ENCODE results near the gene FAM83E. TPM values are rescaled to one million over a fixed set of nuclear protein-coding genes. Genes with fewer than 3 reads are reported as not detected.
A peak's percentile ranks its signal among the peaks of the same experiment; 100 is the strongest.
"Not testable (repeated sequence)": the region's sequence is repeated elsewhere in the genome, so short reads cannot be mapped to it uniquely, and the experiment has no call there.

The FAM83E gene
- total RNA-seq: 1 to 10 TPM; 1.7 to 2.3 TPM

DNA sequence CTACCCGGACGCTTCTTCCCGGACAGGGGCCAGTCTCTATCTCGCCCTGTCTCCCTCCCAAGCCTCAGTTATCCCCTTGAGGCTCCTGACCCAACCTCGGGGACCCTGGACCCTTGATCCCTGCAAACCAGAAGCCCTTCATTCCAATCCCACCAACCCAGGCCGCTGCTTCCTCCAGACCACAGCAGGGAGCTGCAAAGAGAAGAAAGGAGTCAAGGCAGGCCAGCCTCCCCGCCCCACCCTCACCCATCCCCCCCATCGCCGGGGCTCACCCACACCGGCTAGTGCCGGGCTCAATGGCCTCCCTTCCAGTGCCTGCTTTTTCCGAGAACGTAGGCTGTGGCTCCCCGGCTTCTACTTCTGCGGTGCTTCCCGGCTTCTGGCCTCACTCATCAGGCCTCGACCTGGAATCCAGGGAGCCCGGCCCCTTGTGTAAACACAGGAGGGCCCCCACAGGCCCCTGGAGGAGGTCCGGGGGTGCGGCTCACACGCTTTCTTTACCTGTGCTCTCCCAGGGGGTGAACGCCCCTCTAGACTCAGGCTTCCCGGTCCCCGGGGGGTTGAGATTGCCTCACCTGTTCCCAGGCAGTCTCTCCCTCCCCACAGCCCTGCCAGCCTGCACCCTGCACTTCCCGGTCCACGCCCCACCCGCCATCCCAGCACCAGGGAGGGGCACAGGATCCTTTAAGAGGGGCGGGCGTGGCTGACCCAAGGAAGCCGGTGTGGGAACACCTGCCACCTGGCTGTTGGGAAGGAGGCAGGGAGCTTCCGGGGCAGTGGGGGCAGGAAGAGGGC lies at the start of gene FAM83E:
FAM83E (minus strand) TSS at position 641 of the 795 bp plus-strand sequence. CDS start 1,704 bp downstream, outside the sequence.
- ChIA-PET POLR2A (no interaction called here), CTCF (no interaction called here)
- H3K27ac Mint-ChIP-seq: peak within 1 kb of the TSS; percentile 10
- peaks cover 21% of the 10 kb centered on the region for H3K4me1 Mint-ChIP-seq (ENCODE audit: low read depth)
- no peak for DNase-seq
- ATAC-seq: no peak
- no peaks in the 10 kb centered on the region for H3K9me3 Mint-ChIP-seq (ENCODE audit: insufficient read depth)
- peak within 1 kb of the TSS; percentile 8 for H3K4me3 Mint-ChIP-seq
- H3K27me3 Mint-ChIP-seq (ENCODE audit: low read depth): no peaks in the 10 kb centered on the region
- peaks cover 48% of the 10 kb centered on the region for H3K36me3 Mint-ChIP-seq (ENCODE audit: low read depth)

GRCh38 chr19:48664476-48664875 lies 49.6 kb upstream of the FAM83E start:
- Mint-ChIP-seq H3K27ac (no peak overlapping the region), H3K4me3 (no peak overlapping the region), H3K9me3 (ENCODE audit: insufficient read depth) (no peaks in the 10 kb centered on the region), H3K4me1 (ENCODE audit: low read depth) (peaks cover 8% of the 10 kb centered on the region), H3K27me3 (ENCODE audit: low read depth) (no peaks in the 10 kb centered on the region), H3K36me3 (ENCODE audit: low read depth) (no peaks in the 10 kb centered on the region)
- DNase-seq (no peak), ATAC-seq (no peak)
- POLR2A ChIA-PET: no interaction called here
- CTCF ChIA-PET: interaction anchor here (0.9 kb wide), 1 partner anchor 13 kb away, joined by 3 read pairs; no protein-coding TSS in a partner anchor

DNA sequence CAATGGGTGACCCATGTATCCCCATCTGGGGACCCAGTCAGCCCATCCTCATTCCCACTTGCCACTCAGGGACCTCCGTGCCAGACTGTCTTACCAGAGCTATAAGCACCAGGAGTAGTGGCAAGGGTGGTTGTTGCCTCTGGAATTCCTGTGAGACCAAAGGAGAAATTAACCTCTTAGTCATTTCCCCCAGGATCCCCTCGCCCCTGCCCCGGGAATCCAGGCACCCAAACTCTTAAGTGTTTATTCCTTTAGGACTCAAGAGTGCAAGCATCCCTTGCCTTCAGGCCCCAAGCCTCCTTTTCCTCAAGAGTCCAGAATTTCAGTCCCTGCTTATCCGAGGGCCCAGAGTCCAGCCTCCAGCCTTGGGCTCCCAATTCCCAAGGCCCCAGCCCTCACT lies 48.8 kb upstream of the FAM83E start:
- no peak overlapping the region for H3K4me3 Mint-ChIP-seq
- ATAC-seq (no peak), DNase-seq (no peak)
- H3K27me3 Mint-ChIP-seq (ENCODE audit: low read depth): peaks cover 3% of the 10 kb centered on the region
- POLR2A ChIA-PET: no interaction called here
- no peaks in the 10 kb centered on the region for H3K9me3 Mint-ChIP-seq (ENCODE audit: insufficient read depth)
- H3K27ac Mint-ChIP-seq: no peak overlapping the region
- CTCF ChIA-PET: no interaction called here
- no peaks in the 10 kb centered on the region for H3K36me3 Mint-ChIP-seq (ENCODE audit: low read depth)
- H3K4me1 Mint-ChIP-seq (ENCODE audit: low read depth): peaks cover 10% of the 10 kb centered on the region

DNA sequence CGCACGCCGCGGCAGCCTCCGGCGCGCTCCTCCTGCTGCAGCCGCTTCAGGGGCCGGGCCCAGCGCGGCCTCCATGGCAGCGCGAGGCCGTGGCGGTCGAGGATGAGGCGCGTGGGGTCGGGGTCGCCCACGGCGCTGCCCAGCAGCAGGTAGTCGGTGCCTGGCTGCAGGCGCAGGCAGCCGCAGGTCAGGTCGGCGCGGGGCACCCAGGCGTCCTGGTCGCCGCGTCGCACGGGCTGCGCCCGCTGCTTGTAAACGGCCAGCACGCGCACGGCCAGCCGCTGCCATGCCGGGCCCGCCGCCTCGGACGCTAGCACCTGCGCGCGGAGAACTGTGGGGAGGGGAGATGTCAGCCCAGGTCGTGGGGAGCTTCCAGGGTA lies 46.8 kb upstream of the FAM83E start:
- POLR2A ChIA-PET: no interaction called here
- no peak for ATAC-seq
- no peak overlapping the region for H3K4me3 Mint-ChIP-seq
- no peak overlapping the region for H3K27ac Mint-ChIP-seq
- CTCF ChIA-PET: interaction anchor here (1.3 kb wide), 1 partner anchor 13 kb away, joined by 4 read pairs; no protein-coding TSS in a partner anchor
- no peaks in the 10 kb centered on the region for H3K9me3 Mint-ChIP-seq (ENCODE audit: insufficient read depth)
- H3K36me3 Mint-ChIP-seq (ENCODE audit: low read depth): no peaks in the 10 kb centered on the region
- DNase-seq: no peak
- peaks cover 10% of the 10 kb centered on the region for H3K27me3 Mint-ChIP-seq (ENCODE audit: low read depth)
- peaks cover 10% of the 10 kb centered on the region for H3K4me1 Mint-ChIP-seq (ENCODE audit: low read depth)

DNA sequence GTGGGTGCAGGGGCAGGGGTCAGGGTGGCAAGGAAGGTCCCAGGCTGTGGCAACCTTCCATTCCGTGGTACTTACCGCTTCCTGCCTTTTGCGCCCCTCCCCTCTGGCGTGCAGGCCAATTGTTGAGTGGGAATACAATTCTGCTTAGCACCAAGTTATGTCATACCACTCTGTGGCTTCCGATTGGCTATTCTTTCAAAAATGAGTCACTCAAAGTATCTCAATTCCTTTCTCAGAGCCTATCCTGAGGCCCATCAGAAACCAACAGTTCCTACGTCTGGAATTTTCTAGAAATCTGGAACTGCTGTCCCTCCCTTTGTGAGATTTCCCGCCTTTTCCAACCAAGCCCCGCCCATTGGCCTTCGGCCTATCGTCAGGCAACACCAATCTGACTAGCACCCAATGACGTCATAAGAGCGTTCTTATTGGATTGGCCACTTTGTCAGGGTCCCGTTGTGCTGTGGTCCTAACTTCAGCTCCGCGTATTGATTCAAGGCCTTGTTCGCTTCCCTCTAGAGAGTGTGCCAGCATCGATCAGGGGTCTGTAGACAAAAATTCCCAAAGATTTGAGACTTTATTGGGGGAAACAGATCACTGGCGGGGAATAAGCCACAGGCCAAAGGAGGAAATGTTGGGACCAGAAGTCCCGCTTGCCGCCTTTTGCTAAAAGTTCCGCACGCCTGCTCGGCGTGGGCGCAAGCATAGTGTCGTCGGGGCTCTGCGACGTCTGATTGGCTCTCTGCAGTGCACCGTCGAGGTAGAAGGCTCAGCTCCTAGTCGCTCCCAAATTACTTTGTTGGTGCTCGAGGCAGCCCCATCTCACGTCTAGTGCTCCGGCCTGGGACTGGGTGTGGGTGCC lies 46.2 kb upstream of the FAM83E start:
- CTCF ChIA-PET: interaction anchor here (1.3 kb wide), 1 partner anchor 13 kb away, joined by 4 read pairs; no protein-coding TSS in a partner anchor
- ATAC-seq: peak; percentile 95
- POLR2A ChIA-PET: no interaction called here

DNA sequence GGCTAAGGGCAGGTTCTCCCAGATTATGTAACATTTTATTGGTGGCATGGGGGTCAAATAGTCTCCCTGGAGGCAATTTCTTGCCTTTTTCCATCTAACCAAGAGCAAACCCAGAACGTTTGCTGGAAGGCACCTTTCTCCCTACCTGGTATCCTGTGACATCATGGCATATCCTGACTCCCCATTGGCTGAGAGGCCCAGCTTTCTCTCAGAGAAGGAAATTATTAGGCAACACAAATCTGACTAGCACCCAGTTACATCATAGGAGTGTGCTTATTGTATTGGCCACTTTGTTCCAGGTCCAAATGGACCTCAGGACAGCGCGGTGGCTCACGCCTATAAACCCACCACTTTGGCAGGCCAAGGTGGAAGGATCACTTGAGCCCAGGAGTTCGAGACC lies 44.9 kb upstream of the FAM83E start:
- ATAC-seq (no peak), DNase-seq (no peak)
- Mint-ChIP-seq H3K36me3 (ENCODE audit: low read depth) (no peaks in the 10 kb centered on the region), H3K4me1 (ENCODE audit: low read depth) (peaks cover 10% of the 10 kb centered on the region), H3K27me3 (ENCODE audit: low read depth) (peaks cover 11% of the 10 kb centered on the region), H3K9me3 (ENCODE audit: insufficient read depth) (no peaks in the 10 kb centered on the region), H3K27ac (no peak overlapping the region), H3K4me3 (no peak overlapping the region)
- ChIA-PET POLR2A (interaction anchor here (0.9 kb wide), 1 partner anchor 9 kb away, joined by 3 read pairs; no protein-coding TSS in a partner anchor), CTCF (interaction anchor here (0.9 to 1.6 kb wide), 2 partner anchors 14 kb away, joined by 3 to 6 read pairs; partner anchors contain the start of gene CA11)

More for the DNA sequence above, 46.2 kb upstream of the FAM83E start:
- Mint-ChIP-seq H3K9me3 (ENCODE audit: insufficient read depth) (no peaks in the 10 kb centered on the region), H3K36me3 (ENCODE audit: low read depth) (no peaks in the 10 kb centered on the region), H3K4me3 (peak overlapping the region; percentile 44), H3K4me1 (ENCODE audit: low read depth) (peaks cover 10% of the 10 kb centered on the region), H3K27ac (peak overlapping the region; percentile 93), H3K27me3 (ENCODE audit: low read depth) (peaks cover 11% of the 10 kb centered on the region)
- DNase-seq: peak; percentile 90

- Mint-ChIP-seq H3K9me3 (ENCODE audit: insufficient read depth) (no peaks in the 10 kb centered on the region), H3K27me3 (ENCODE audit: low read depth) (peaks cover 11% of the 10 kb centered on the region), H3K4me3 (no peak overlapping the region), H3K4me1 (ENCODE audit: low read depth) (peaks cover 12% of the 10 kb centered on the region), H3K27ac (no peak overlapping the region), H3K36me3 (ENCODE audit: low read depth) (no peaks in the 10 kb centered on the region)
- POLR2A ChIA-PET: no interaction called here
- no peak for DNase-seq
- ATAC-seq: no peak
- CTCF ChIA-PET: no interaction called here
Observed at GRCh38 chr19:48658483-48658882, 43.6 kb upstream of the FAM83E start.

DNA sequence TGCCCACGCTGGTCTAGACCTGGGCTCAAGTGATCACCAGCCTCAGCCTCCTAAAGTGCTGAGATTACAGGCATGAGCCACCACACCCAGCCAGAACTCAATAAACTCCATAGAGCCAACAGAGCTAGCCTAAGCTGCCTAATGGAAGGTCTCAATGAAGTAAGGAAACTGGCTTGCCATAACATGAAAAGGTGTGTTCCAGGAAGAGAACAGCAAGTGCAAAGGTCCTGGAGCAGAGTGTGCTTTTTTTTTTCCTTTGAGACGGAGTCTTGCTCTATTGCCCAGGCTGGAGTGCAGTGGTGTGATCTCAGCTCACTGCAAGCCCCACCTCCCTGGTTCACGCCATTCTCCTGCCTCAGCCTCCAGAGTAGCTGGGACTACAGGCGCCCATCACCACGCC lies 43.0 kb upstream of the FAM83E start:
- DNase-seq; H3K4me3 Mint-ChIP-seq; POLR2A ChIA-PET; H3K9me3 Mint-ChIP-seq (ENCODE audit: insufficient read depth); CTCF ChIA-PET; ATAC-seq; H3K36me3 Mint-ChIP-seq (ENCODE audit: low read depth); H3K27ac Mint-ChIP-seq: not testable (repeated sequence)
- Mint-ChIP-seq H3K4me1 (ENCODE audit: low read depth) (peaks cover 14% of the 10 kb centered on the region), H3K27me3 (ENCODE audit: low read depth) (peaks cover 11% of the 10 kb centered on the region)

DNA sequence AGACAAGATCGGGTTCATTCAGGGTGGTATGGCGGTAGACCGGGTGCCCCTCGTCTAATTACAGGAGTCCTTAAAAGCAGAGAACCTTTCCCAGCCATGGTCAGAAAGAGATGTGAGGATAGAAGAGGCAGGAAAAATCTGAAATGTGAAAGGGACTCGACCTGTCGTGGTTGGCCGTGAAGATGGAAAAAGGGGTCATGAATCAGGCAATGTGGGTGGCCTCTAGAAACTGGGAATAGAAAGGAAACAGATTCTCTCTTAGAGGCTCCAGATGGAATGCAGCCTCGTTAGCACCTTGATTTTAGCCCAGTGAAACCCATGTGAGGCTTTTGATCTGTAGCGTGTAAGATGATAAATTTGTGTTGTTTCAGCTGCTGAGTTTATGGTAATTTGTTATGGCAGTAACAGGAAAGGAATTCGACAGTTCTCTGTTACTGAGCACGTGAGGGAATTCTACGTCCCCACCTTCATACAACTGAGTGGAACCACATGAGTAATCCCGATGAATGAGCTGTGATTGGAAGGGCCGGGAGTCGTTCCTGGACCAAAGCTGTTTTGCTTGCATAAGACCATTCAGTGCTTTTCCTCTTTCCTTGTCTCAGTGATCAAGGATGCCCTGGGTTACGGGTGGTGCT lies 42.1 kb upstream of the FAM83E start:
- H3K27me3 Mint-ChIP-seq (ENCODE audit: low read depth): peaks cover 11% of the 10 kb centered on the region
- no peak overlapping the region for H3K4me3 Mint-ChIP-seq
- H3K4me1 Mint-ChIP-seq (ENCODE audit: low read depth): peaks cover 17% of the 10 kb centered on the region
- no peak overlapping the region for H3K27ac Mint-ChIP-seq
- H3K36me3 Mint-ChIP-seq (ENCODE audit: low read depth): no peaks in the 10 kb centered on the region
- DNase-seq (no peak), ATAC-seq (no peak)
- H3K9me3 Mint-ChIP-seq (ENCODE audit: insufficient read depth): no peaks in the 10 kb centered on the region
- CTCF ChIA-PET: no interaction called here
- POLR2A ChIA-PET: no interaction called here

DNA sequence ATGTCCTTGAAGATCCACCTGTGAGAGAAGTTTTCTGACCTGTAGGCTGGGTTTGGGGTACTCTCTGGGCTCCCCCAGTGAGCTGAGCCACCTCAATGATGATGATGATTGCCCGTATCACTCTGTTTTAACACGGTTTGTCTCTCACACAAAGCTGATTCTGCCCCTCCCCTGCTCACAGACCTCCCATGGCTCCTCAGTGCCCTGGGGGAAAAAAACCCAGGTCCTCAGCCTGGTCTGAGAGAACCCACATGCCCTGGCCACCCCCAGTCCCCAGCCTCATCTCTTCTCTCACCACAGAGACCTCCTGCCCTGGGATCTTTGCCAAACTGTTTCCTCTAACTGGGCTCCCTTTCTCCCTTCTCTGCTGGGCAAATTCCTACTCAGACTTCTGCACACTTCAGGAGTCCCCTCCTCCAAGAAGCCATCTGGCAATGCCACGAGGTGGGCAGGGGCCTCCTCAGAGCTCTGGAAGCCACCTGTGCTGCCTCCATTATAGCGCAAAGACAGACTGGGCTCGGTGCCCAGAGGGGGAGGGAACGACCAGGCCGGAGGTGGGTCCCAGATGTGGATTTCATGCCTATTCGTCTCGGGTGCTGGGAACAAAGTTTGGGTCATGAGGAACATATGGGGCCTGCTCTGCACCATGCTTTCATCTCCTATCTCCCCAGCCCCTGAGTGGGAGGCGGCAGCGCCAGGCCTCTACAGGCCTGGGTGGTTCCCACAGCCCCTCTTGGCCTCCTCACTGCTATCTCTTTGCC lies 39.6 kb upstream of the FAM83E start:
- POLR2A ChIA-PET: no interaction called here
- DNase-seq: no peak
- Mint-ChIP-seq H3K36me3 (ENCODE audit: low read depth) (no peaks in the 10 kb centered on the region), H3K27me3 (ENCODE audit: low read depth) (peaks cover 11% of the 10 kb centered on the region), H3K27ac (no peak overlapping the region), H3K9me3 (ENCODE audit: insufficient read depth) (no peaks in the 10 kb centered on the region), H3K4me3 (no peak overlapping the region), H3K4me1 (ENCODE audit: low read depth) (peaks cover 18% of the 10 kb centered on the region)
- no peak for ATAC-seq
- CTCF ChIA-PET: interaction anchor here (1.9 kb wide), 1 partner anchor 263 kb away, joined by 5 read pairs; the partner anchor contains the start of gene KDELR1

- peaks cover under 1% of the 10 kb centered on the region for H3K27me3 Mint-ChIP-seq (ENCODE audit: low read depth)
- DNase-seq (no peak), ATAC-seq (no peak)
- no peaks in the 10 kb centered on the region for H3K9me3 Mint-ChIP-seq (ENCODE audit: insufficient read depth)
- no peak overlapping the region for H3K4me3 Mint-ChIP-seq
- no peak overlapping the region for H3K27ac Mint-ChIP-seq
- ChIA-PET POLR2A (interaction anchor here (0.9 kb wide), 1 partner anchor 8 kb away, joined by 3 read pairs; no protein-coding TSS in a partner anchor), CTCF (interaction anchor here (1.2 kb wide), 1 partner anchor 191 kb away, joined by 5 read pairs; no protein-coding TSS in a partner anchor)
- no peaks in the 10 kb centered on the region for H3K36me3 Mint-ChIP-seq (ENCODE audit: low read depth)
- peaks cover 32% of the 10 kb centered on the region for H3K4me1 Mint-ChIP-seq (ENCODE audit: low read depth)
Observed at GRCh38 chr19:48651683-48652048, 36.8 kb upstream of the FAM83E start.

All from activated CD8-positive, alpha-beta T cell treated with anti-CD3 and anti-CD28 coated beads, Interleukin-2, amount 10 ng/mL, durations not matched to agents 7 days and 5 days (primary cell).